Calu3 (cell line): Measurements from ENCODE around the gene FAT3. TPM values are rescaled to one million over a fixed set of nuclear protein-coding genes. Genes with fewer than 3 reads are reported as not detected.
A peak's percentile ranks its signal among the peaks of the same experiment; 100 is the strongest.

Source experiments
- BruUV-seq: library from RNA; stranded (reverse); fragments of 400-500 nt; replicated peaks from 2 replicates; lab custom pipeline; 2021; lab: Mats Ljungman, UMichigan
- CTCF ChIA-PET: fragments of 300-600 bp; sonication (Branson Sonifier 250); formaldehyde crosslinking; loops from one replicate; lab custom pipeline; 2022; ENCODE audit warnings: antibody characterized with exemption; lab: Charles Lee
- DNase-seq: peaks from one replicate; pipeline ENCODE4 v3.0.0; 2022
- H3K27ac Mint-ChIP-seq: one replicate; pipeline ENCODE4 v1.8.0; 2022; ENCODE audit warnings: mixed read lengths; ENCODE audit not compliant: unreplicated experiment
- H3K27me3 Mint-ChIP-seq: one replicate; pipeline ENCODE4 v1.8.0; 2022; ENCODE audit warnings: mixed read lengths; ENCODE audit not compliant: unreplicated experiment
- H3K36me3 Mint-ChIP-seq: one replicate; pipeline ENCODE4 v1.8.0; 2022; ENCODE audit warnings: mild to moderate bottlenecking, moderate library complexity, mixed read lengths; ENCODE audit not compliant: insufficient read depth, unreplicated experiment
- H3K4me1 Mint-ChIP-seq: one replicate; pipeline ENCODE4 v1.8.0; 2022; ENCODE audit warnings: mild to moderate bottlenecking, low read depth, mixed read lengths; ENCODE audit not compliant: unreplicated experiment
- H3K4me3 Mint-ChIP-seq: one replicate; pipeline ENCODE4 v1.8.0; 2022; ENCODE audit warnings: mild to moderate bottlenecking, low read depth, moderate library complexity, mixed read lengths; ENCODE audit not compliant: unreplicated experiment
- H3K9me3 Mint-ChIP-seq: one replicate; pipeline ENCODE4 v1.8.0; 2022; ENCODE audit warnings: low read depth, mixed read lengths; ENCODE audit not compliant: unreplicated experiment
- CTCF ChIP-seq: fragments of 200-600 bp; IDR thresholded peaks from one replicate; pipeline ENCODE4 v1.8.0; 2022; ENCODE audit warnings: antibody characterized with exemption; ENCODE audit not compliant: unreplicated experiment
- intact Hi-C: fragments of 100-400 bp; cut with micrococcal nuclease; formaldehyde crosslinking; loops from one replicate; pipeline ENCODE4 v1.10.0; 2022; ENCODE audit not compliant: unreplicated experiment
- total RNA-seq: library from RNA; stranded (reverse); gene quantifications from 2 replicates; pipeline ENCODE4 v1.2.3, GENCODE V29; 2022

Gene FAT3
- total RNA-seq, 1 experiment from 2014 or later, result 0.68 TPM

GRCh38 chr11:92269021-92269420, 44.4 kb downstream of the FAT3 start:
- peaks cover 31% of the 10 kb centered on the region for H3K4me1 Mint-ChIP-seq
- H3K27me3 Mint-ChIP-seq, result no peaks in the 10 kb centered on the region
- TF ChIP-seq CTCF, result no peak
- intact Hi-C loops, result no loop called here
- H3K27ac Mint-ChIP-seq, result peak overlapping the region; percentile 52
- H3K9me3 Mint-ChIP-seq, result peaks cover 2% of the 10 kb centered on the region
- peak; percentile 6 for DNase-seq
- BruUV-seq, result no TSS peak
- no peaks in the 10 kb centered on the region for H3K36me3 Mint-ChIP-seq
- H3K4me3 Mint-ChIP-seq, result no peak overlapping the region
- CTCF ChIA-PET, result interaction anchor here (0.6 kb wide), 1 partner anchor 1471 kb away, joined by 4 read pairs; no protein-coding TSS in a partner anchor

- TF ChIP-seq CTCF, result no peak
- intact Hi-C loops, result no loop called here
- Mint-ChIP-seq H3K4me1 (peaks cover 31% of the 10 kb centered on the region), H3K27me3 (no peaks in the 10 kb centered on the region), H3K4me3 (no peak overlapping the region), H3K27ac (peak overlapping the region; percentile 51), H3K9me3 (peaks cover 2% of the 10 kb centered on the region), H3K36me3 (no peaks in the 10 kb centered on the region)
- no TSS peak for BruUV-seq
- DNase-seq, result no peak
- CTCF ChIA-PET, result no interaction called here
These were observed 45.2 kb downstream of the FAT3 start for GRCh38 chr11:92269841-92270240.

GRCh38 chr11:92272651-92273050, 48.0 kb downstream of the FAT3 start:
- H3K4me1 Mint-ChIP-seq, result peaks cover 22% of the 10 kb centered on the region
- no peak for TF ChIP-seq CTCF

More at GRCh38 chr11:92272651-92273050, 48.0 kb downstream of the FAT3 start:
- Mint-ChIP-seq H3K27me3 (no peaks in the 10 kb centered on the region), H3K4me3 (no peak overlapping the region), H3K27ac (no peak overlapping the region), H3K9me3 (peaks cover 8% of the 10 kb centered on the region), H3K36me3 (no peaks in the 10 kb centered on the region)
- DNase-seq, result no peak
- BruUV-seq, result no TSS peak
- CTCF ChIA-PET, result no interaction called here
- intact Hi-C loops, result no loop called here
